ENCODE data around the gene FOXL1. TPM values are rescaled to one million over a fixed set of nuclear protein-coding genes. Genes with fewer than 3 reads are reported as not detected.
A peak's percentile ranks its signal among the peaks of the same experiment; 100 is the strongest.

The FOXL1 gene
- polyA plus RNA-seq, 1 experiment, result 41.1 TPM

DNA sequence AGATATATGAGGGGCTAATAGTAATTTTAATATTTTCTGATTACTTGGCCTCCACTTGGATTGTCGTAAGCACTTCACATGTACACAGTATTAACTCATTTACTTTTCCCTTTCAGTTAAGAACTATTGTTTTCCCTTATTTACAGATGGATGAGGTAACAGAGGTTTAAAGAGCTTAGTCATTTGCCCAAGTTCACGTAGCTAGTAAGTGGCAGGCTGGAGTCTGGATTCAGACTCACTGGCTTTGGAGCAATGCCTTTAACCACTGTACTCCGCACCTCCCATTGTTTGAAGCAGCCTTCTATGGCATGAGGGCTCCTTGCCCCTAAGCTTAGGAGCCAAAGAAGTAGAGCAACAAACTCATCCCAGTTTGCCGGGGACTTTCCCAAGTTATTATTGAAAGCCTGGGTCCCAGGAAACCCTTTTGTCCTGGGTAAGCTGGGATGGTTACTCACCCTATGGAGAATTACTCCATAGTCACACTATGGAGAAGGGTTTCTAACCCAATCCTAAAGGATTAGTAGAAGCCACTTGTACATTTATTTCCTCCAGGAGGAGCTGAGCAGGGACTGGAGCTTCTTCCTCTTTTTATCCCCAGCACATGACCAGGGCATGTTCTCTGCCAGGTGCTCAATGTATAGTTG lies 12.3 kb downstream of the FOXL1 start:
- Histone ChIP-seq H3K27me3 (ENCODE audit: control insufficient read depth, insufficient read depth, low read length) (no peaks in the 10 kb centered on the region), H3K4me3 (ENCODE audit: low read depth, low read length) (no peak overlapping the region), H3K9me3 (ENCODE audit: control insufficient read depth, insufficient read depth, low read length) (no peaks in the 10 kb centered on the region), H3K27ac (ENCODE audit: low read depth, low read length) (peak overlapping the region; percentile 87)
- ChIA-PET CTCF (interaction anchor here (1.0 kb wide), 1 partner anchor 472 kb away, joined by 8 read pairs; no protein-coding TSS in a partner anchor), POLR2A (interaction anchor here (0.7 to 1.4 kb wide), 5 partner anchors 9 to 334 kb away, joined by 3 to 9 read pairs (median 3); partner anchors contain the start of gene FOXL1)
- DNase-seq (ENCODE audit: low read depth, low spot score), result peak; percentile 81
- TF ChIP-seq, protein P1, sequence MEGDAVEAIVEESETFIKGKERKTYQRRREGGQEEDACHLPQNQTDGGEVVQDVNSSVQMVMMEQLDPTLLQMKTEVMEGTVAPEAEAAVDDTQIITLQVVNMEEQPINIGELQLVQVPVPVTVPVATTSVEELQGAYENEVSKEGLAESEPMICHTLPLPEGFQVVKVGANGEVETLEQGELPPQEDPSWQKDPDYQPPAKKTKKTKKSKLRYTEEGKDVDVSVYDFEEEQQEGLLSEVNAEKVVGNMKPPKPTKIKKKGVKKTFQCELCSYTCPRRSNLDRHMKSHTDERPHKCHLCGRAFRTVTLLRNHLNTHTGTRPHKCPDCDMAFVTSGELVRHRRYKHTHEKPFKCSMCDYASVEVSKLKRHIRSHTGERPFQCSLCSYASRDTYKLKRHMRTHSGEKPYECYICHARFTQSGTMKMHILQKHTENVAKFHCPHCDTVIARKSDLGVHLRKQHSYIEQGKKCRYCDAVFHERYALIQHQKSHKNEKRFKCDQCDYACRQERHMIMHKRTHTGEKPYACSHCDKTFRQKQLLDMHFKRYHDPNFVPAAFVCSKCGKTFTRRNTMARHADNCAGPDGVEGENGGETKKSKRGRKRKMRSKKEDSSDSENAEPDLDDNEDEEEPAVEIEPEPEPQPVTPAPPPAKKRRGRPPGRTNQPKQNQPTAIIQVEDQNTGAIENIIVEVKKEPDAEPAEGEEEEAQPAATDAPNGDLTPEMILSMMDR (IDR thresholded peaks at IDR 0.05; ENCODE audit: low read depth, low read length), result no peak

- peak overlapping the region; percentile 87 for H3K27ac ChIP-seq (ENCODE audit: low read depth, low read length)
- H3K9me3 ChIP-seq (ENCODE audit: control insufficient read depth, insufficient read depth, low read length), result no peaks in the 10 kb centered on the region
- H3K4me3 ChIP-seq (ENCODE audit: low read depth, low read length), result no peak overlapping the region
- CTCF ChIA-PET, result interaction anchor here (1.0 kb wide), 1 partner anchor 472 kb away, joined by 8 read pairs; no protein-coding TSS in a partner anchor
- no peaks in the 10 kb centered on the region for H3K27me3 ChIP-seq (ENCODE audit: control insufficient read depth, insufficient read depth, low read length)
- POLR2A ChIA-PET, result interaction anchor here (1.0 to 1.4 kb wide), 3 partner anchors 12 to 174 kb away, joined by 3 to 9 read pairs (median 4); partner anchors contain the start of gene FOXL1
- TF ChIP-seq, protein P1 (IDR thresholded peaks at IDR 0.05; ENCODE audit: low read depth, low read length), result no peak
- DNase-seq (ENCODE audit: low read depth, low spot score), result no peak
These were observed 12.9 kb downstream of the FOXL1 start for GRCh38 chr16:86591270-86591669.

- POLR2A ChIA-PET, result interaction anchor here (1.1 kb wide), 1 partner anchor 18 kb away, joined by 5 read pairs; no protein-coding TSS in a partner anchor
- Histone ChIP-seq H3K27me3 (ENCODE audit: control insufficient read depth, insufficient read depth, low read length) (no peaks in the 10 kb centered on the region), H3K4me3 (ENCODE audit: low read depth, low read length) (no peak overlapping the region), H3K27ac (ENCODE audit: low read depth, low read length) (no peak overlapping the region), H3K9me3 (ENCODE audit: control insufficient read depth, insufficient read depth, low read length) (peaks cover 4% of the 10 kb centered on the region; the same call in 1 of the 2 replicates)
- TF ChIP-seq, protein P1 (IDR thresholded peaks at IDR 0.05; ENCODE audit: low read depth, low read length), result no peak
- DNase-seq (ENCODE audit: low read depth, low spot score), result no peak
- CTCF ChIA-PET, result interaction anchor here (0.5 to 0.6 kb wide), 2 partner anchors 18 to 84 kb away, joined by 3 read pairs; no protein-coding TSS in a partner anchor
These were observed 15.7 kb downstream of the FOXL1 start for GRCh38 chr16:86593913-86594620.

DNA sequence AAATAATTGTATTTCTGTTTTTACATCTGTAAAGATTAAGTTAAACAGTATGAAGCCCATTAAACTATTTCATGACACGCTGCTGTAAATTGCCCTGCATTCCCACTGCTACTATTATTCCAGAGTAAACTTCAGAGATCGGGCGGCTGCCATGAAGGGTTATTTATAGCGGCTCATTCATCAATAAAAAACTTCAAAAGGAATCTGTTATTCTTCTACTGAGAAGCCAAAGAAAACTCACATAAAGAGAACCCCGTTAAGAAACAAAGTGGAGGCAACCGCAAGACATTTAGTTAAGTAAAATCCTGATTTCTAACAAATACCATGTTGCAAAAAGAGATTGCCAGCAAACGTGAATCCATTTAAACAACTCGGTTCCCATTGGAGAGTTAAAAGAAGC lies 16.4 kb downstream of the FOXL1 start:
- Histone ChIP-seq H3K27me3 (ENCODE audit: control insufficient read depth, insufficient read depth, low read length) (no peaks in the 10 kb centered on the region), H3K4me3 (ENCODE audit: low read depth, low read length) (no peak overlapping the region), H3K27ac (ENCODE audit: low read depth, low read length) (no peak overlapping the region), H3K9me3 (ENCODE audit: control insufficient read depth, insufficient read depth, low read length) (peaks cover 4% of the 10 kb centered on the region; the same call in 1 of the 2 replicates)
- no peak for DNase-seq (ENCODE audit: low read depth, low spot score)
- POLR2A ChIA-PET, result interaction anchor here (1.1 kb wide), 1 partner anchor 18 kb away, joined by 5 read pairs; no protein-coding TSS in a partner anchor
- TF ChIP-seq, protein P1 (IDR thresholded peaks at IDR 0.05; ENCODE audit: low read depth, low read length), result no peak
- CTCF ChIA-PET, result interaction anchor here (0.6 kb wide), 1 partner anchor 18 kb away, joined by 3 read pairs; no protein-coding TSS in a partner anchor
